ENCODE data around the gene CLASP1. TPM values are rescaled to one million over a fixed set of nuclear protein-coding genes. Genes with fewer than 3 reads are reported as not detected.
A peak's percentile ranks its signal among the peaks of the same experiment; 100 is the strongest.
"Not testable (repeated sequence)": the region's sequence is repeated elsewhere in the genome, so short reads cannot be mapped to it uniquely, and the experiment has no call there.

The CLASP1 gene
- total RNA-seq, 1 donor from 2014 or later, result 60.1 TPM

GRCh38 chr2:121686218-121686617 is 37.0 kb upstream of the CLASP1 start:
- H3K4me3 ChIP-seq, result no peak overlapping the region
- peaks cover 28% of the 10 kb centered on the region for H3K9me3 ChIP-seq (replicated peaks)
- no peak for DNase-seq
- intact Hi-C loops (cut with micrococcal nuclease), result no loop called here
- no peaks in the 10 kb centered on the region for H3K27me3 ChIP-seq (ENCODE audit: low read depth)
- no peak overlapping the region for H3K27ac ChIP-seq (replicated peaks)
- TF ChIP-seq CTCF (IDR thresholded peaks at IDR 0.05; ENCODE audit: borderline replicate concordance), result no peak
- peaks cover 11% of the 10 kb centered on the region for H3K4me1 ChIP-seq
- peaks cover 7% of the 10 kb centered on the region for H3K36me3 ChIP-seq

DNA sequence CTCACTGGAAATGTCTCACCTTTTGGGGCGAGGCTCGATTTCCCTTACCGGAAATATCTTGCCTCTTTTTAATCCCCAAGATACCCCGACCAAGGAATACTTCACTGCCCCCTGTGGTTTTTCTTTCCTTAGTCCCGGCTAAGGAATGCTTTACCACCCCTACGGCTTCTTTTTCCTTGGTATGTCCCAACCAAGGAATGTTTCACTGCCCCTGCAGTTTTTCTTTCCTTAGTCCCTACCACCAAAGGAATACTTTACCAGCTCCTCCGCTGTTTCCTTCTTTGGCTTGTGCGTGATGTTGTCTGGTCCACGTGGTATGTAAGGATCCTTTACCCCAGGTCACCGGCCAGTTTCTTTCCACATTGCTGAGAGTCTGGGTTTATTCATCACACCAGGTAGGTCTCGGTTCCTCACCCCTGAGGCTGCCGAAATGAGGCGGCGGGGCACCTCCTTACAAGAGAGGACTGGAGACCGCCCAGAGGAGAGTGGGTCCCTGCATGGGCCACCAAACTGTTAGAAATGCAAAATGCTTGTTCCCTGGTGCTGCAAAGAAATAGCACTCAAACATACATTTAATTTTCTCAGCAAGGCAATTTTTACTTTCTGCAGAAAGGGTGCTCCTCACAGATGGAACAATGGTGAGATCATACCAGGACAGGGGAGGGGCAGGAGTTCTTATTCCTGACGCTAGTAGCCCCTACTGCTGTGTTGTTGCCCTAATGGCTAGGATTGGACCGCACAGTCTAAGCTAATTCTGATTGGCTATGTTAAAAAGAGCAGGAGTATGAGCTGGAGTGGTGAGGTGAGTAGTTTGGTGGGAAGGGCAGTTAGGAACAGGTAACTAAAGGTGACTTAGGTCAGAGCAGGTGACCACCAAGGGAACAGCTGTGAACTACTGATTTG is 33.4 kb upstream of the CLASP1 start:
- peaks cover 7% of the 10 kb centered on the region for H3K36me3 ChIP-seq
- H3K9me3 ChIP-seq (replicated peaks), result peaks cover 58% of the 10 kb centered on the region
- intact Hi-C loops (cut with micrococcal nuclease), result no loop called here
- no peak for TF ChIP-seq CTCF (IDR thresholded peaks at IDR 0.05; ENCODE audit: borderline replicate concordance)
- no peaks in the 10 kb centered on the region for H3K27me3 ChIP-seq (ENCODE audit: low read depth)
- no peaks in the 10 kb centered on the region for H3K4me1 ChIP-seq
- no peak for DNase-seq
- no peak overlapping the region for H3K27ac ChIP-seq (replicated peaks)
- H3K4me3 ChIP-seq, result no peak overlapping the region

DNA sequence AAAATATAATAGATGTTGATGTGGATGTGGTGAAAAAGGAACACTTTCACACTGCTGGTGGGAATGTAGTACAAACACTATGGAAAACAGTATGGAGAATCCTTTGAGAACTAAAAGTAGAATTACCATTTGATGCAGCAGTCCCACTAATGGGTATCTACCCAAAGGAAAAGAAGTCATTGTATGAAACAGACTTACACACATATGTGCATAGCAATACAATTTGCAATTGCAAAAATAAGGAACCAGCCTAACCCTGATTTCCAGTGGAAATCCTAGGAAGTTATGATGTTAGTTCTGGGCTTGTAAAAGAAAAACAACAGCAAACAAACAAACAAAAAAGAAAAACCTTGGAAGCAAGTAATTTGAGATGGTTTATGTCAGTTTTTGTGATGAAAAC is 28.6 kb upstream of the CLASP1 start:
- no peak overlapping the region for H3K4me3 ChIP-seq
- H3K4me1 ChIP-seq, result no peaks in the 10 kb centered on the region
- intact Hi-C loops (cut with micrococcal nuclease), result no loop called here
- DNase-seq, result no peak
- no peak overlapping the region for H3K27ac ChIP-seq (replicated peaks)
- peaks cover 7% of the 10 kb centered on the region for H3K36me3 ChIP-seq
- TF ChIP-seq CTCF (IDR thresholded peaks at IDR 0.05; ENCODE audit: borderline replicate concordance), result no peak
- peaks cover 78% of the 10 kb centered on the region for H3K9me3 ChIP-seq (replicated peaks)
- no peaks in the 10 kb centered on the region for H3K27me3 ChIP-seq (ENCODE audit: low read depth)

DNA sequence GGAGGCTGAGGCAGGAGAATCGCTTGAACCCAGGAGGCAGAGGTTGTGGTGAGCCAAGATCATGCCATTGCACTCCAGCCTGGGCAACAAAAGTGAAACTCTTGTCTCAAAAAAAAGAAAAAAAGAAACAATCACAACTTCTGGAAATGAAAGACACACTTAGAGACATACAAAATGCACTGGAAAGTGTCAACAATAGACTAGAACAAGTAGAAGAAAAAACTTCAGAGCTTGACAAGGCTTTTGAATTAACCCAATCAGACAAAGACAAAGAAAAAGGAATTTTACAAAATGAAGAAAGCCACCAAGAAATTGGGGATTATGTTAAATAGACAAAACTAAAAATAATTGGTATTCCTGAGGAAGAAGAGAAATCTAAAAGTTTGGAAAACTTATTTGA is 22.4 kb upstream of the CLASP1 start:
- H3K27ac ChIP-seq (replicated peaks); H3K36me3 ChIP-seq; intact Hi-C loops (cut with micrococcal nuclease); DNase-seq; H3K4me3 ChIP-seq; H3K27me3 ChIP-seq (ENCODE audit: low read depth); H3K4me1 ChIP-seq: not testable (repeated sequence)
- H3K9me3 ChIP-seq (replicated peaks), result peaks cover 29% of the 10 kb centered on the region

DNA sequence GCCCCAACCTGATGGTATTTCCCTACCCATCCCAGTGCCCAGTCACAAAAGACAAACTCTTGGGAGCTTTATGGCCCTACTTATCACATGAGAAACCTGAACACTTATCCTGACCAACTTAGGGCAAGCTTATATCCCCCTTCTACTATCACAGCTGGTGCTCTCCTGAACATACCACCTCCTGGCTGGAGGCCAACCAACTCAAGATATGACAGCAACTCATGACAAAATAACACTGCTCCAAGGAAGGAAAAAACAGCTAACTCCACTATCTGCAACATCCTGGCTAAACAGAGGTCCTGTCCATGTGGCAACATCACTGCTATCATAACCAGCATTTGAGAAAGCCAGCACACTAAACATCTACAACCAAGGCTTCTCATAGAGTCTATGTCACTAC is 20.9 kb upstream of the CLASP1 start:
- Histone ChIP-seq H3K36me3 (no peaks in the 10 kb centered on the region), H3K27ac (replicated peaks) (no peak overlapping the region), H3K9me3 (replicated peaks) (peaks cover 14% of the 10 kb centered on the region), H3K4me1 (peaks cover 12% of the 10 kb centered on the region), H3K27me3 (ENCODE audit: low read depth) (no peaks in the 10 kb centered on the region), H3K4me3 (no peak overlapping the region)
- TF ChIP-seq CTCF (IDR thresholded peaks at IDR 0.05; ENCODE audit: borderline replicate concordance), result no peak
- no peak for DNase-seq
- intact Hi-C loops (cut with micrococcal nuclease), result no loop called here

- H3K27me3 ChIP-seq (ENCODE audit: low read depth), result no peaks in the 10 kb centered on the region
- no peak for DNase-seq
- H3K4me1 ChIP-seq, result peaks cover 36% of the 10 kb centered on the region
- H3K27ac ChIP-seq (replicated peaks), result peak overlapping the region; percentile 13
- H3K36me3 ChIP-seq, result no peaks in the 10 kb centered on the region
- intact Hi-C loops (cut with micrococcal nuclease), result no loop called here
- peaks cover 7% of the 10 kb centered on the region for H3K9me3 ChIP-seq (replicated peaks)
- H3K4me3 ChIP-seq, result no peak overlapping the region
- no peak for TF ChIP-seq CTCF (IDR thresholded peaks at IDR 0.05; ENCODE audit: borderline replicate concordance)
Observed at GRCh38 chr2:121667618-121668017, 18.4 kb upstream of the CLASP1 start.

Data from left ventricle myocardium inferior (tissue), 1 donor.